ENCODE data around the gene CEP55.

The CEP55 gene

DNA sequence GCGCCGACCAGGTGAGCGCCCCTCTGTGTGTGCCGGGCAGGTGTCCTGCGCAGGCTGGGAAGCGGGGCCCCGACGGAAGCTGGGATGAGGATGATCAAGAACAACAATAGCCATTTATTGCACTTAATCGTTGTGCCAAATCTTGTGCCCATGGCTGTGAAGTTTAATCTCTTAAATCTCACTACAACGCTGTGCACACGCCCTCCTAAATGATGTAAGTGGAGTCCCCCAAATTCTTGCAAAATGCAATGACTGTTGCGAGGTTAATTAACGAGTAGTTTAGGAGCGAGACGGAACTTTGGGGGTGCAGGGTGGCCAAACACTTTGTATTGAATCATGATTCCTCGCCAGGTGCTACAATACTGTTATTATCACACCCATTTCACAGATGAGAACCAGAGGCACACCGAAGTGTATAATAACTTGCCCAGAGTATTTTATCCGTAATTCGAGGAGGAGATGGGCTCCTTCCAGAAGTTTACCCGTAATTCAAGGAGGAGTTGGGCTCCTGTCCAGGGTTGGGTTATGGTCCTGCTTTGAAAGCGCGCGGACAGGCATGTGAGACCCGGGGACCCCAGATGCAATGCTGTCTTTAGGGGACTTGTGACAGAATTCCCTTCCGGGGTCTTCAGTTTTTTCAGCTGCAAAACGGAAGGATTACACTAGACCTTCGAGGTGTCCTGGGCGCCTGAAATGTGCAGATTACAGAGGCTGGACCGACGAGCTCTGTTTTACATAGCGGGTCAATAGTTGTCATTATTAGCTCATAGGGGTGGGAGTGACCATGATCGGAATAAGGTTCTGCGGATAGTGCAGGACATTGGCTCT is 71.1 kb downstream of the CEP55 start:
- DNase-seq = no peak

DNA sequence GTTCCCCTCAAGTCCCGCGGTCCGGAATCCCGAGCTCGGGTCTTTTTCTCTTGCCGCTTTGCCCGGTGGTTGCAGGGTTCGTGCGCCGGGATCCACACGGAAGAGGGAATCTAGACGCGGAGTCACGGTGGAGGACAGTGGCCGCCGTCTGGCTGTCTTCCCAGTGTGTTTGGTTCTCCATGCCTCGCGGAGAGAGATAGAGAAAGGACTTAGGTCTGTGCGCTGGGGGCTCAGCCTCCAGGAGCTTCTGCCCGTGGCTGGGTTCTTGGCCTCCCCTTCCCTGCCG is 71.6 kb downstream of the CEP55 start:
- DNase-seq = no peak

DNA sequence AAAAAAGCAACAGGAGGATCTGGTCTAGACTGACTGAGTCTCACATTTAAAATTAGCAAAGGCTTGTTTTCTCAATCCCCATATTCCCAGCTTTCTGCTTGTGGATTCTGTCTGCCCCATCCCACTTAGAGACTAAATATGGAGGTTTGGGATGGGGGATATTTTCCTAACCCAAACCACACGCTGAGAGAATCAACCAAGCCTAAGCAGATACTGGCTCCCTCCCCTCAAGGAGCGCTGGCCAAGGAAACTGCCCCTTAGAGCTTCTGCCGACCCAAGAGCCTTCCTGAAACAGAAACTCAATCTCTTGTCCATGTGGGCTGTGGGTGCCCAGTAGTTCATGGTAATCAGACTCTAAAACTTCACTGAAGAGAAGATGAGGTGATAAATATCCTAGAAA is 74.0 kb downstream of the CEP55 start:
- DNase-seq = no peak

DNA sequence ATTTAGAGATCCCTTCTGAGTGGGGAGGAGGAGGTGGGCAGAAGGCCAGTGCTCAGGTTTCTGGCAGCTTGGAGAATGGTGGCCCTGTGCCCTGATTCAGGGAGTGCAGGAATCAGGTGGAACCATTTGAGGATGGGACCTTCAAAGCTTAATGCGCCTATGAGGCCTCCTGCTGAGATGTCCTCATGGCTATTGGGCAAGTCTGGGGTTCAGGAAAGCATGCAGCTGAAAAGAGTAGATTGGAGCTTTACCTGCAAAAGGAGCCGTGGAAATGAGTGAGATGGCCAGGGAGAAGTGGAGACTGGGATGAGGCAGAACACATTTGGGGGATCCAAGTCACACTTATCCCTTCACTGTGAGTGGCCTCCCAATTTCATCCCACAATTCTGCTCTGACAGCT is 76.2 kb downstream of the CEP55 start:
- DNase-seq = no peak

DNA sequence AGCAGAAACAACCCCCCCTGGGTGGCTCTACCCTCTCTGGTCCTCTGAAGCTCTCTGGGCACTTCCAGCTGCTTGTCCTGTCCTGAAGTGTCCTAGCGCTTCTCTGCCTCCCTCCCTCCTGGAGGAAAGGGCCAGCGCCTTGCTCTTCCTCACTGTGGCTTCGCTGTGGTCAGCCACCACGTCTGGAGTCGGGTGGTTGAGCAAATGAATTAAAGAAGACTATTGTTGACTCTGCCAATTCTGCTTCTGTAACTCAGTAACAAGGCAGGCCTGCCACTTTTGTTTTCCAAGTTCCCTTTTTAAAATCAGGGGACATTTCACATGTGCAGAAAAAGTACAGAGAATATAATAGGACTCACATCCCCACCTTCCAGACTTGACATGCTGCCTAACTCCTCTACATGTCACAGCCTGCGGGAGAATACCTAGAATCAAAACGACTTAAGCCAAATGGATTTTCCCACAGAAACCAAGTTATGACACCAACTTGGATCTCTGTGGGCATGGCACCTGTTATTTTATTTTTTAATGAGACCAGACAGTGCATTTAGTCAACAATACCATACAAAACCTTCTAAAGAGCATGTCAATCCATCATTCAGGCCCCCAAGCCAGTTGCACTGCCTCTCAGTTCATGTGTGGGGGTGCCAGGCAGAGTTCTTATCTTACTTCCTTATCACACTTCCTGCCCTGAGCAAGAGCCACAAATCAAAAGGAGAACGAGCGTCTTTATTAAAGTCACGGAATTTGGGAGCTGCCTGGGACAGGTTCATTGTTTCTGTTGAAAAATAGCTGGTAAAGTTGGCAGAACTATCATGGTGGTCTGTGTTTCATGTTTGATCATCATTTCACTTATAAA is 76.9 kb downstream of the CEP55 start:
- DNase-seq = no peak

DNA sequence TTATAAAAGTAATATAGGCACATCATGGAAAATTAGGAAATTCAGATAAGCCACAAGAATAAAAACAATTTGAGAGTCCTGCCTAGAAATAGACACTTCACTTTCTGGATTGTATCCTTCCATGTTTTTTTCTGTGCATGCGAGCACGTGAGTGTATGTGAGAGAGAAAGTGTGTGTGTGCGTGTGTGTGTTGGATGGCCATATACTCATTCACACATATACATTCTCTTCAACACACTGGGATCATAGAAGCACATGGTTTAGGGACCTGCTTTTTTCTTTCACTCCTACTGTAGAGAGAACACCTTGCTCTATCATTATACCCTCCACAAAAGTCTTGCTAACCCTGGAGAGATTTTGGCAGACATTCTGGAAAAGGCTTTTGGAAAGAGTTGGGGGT is 77.5 kb downstream of the CEP55 start:
- DNase-seq = no peak

DNA sequence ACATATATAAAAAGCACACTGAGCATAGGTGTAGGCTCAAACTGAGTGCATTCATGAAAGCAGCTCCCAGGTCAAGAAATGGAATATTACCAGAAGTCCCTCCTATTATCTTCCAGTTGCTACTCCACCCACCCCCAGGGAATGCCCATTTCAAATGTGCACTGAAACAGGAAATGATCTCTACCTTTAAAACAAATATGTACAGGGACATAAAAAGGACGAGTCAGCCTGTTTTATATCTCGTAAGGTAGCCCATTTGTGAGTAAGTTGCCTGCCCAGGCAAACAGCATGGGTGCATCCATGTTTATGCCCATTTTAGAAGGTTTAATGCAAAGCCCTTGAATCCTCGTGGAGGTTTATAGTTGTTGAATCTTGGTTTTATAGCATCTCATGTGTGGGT is 80.5 kb downstream of the CEP55 start:
- no peak for DNase-seq

DNA sequence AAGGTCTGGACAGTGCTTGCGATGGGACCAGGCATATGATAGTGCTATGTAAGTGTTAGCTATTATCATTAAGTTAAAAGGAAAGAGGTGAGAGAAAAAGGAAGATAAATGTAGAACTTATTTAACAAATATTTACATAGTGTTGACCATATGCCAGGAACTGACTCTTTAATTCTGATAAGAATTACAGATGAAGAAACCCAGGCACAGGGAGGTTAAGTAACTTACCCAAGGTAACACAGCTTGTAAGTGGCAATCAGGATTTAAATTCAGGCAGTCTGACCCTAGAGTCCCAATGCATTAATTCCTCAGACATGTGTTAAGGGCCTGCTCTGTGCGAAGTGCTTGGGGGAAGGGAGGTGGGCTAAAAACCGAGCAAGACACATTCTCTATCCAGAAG is 81.2 kb downstream of the CEP55 start:
- no peak for DNase-seq

Data from CD4-positive, alpha-beta T cell treated with Interleukin-17A for 1 hour (primary cell).